VCaP (cell line): ENCODE data around the gene PRDM16.

Experiments
- H3K27ac ChIP-seq: fragments of 450-650 bp; 2 replicates; pipeline ENCODE4 v1.5.1; 2017
- TF ChIP-seq, protein P1 (sequence below): fragments of 450-650 bp; conservative IDR thresholded peaks from 2 replicates; pipeline ENCODE4 v1.5.1; 2017; ENCODE audit warnings: mild to moderate bottlenecking, moderate library complexity

Gene PRDM16

DNA sequence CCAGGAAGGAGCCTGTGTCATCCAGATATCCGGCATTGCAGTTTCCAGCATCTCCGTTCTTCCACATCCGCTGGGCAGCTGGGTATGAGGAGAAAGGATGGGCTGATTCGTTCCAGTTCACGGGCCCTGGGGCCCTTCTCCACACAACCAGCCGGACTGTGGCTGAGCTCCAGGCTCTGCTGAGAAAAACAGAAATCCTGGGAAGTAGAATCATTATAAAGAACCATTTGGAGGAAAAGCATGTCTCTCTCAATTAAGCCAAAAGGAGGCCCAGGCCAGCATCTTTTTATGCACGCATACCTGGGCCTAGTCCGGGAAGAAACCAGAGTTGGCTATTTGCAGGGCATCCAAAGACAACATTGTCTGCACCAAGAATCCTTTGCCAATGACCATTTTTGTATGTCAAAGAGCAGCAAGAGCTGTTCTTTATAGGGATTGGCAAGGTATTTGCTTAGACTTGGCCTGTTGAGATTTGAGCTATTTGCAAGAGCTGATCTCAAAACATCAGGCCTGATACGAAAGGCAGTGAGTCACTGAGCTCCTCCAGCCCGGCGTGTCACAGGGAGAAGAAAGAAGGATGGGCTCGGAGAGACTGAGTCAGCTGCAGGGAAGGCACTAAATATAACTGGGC lies 300.6 kb downstream of the PRDM16 start:
- TF ChIP-seq, protein P1, sequence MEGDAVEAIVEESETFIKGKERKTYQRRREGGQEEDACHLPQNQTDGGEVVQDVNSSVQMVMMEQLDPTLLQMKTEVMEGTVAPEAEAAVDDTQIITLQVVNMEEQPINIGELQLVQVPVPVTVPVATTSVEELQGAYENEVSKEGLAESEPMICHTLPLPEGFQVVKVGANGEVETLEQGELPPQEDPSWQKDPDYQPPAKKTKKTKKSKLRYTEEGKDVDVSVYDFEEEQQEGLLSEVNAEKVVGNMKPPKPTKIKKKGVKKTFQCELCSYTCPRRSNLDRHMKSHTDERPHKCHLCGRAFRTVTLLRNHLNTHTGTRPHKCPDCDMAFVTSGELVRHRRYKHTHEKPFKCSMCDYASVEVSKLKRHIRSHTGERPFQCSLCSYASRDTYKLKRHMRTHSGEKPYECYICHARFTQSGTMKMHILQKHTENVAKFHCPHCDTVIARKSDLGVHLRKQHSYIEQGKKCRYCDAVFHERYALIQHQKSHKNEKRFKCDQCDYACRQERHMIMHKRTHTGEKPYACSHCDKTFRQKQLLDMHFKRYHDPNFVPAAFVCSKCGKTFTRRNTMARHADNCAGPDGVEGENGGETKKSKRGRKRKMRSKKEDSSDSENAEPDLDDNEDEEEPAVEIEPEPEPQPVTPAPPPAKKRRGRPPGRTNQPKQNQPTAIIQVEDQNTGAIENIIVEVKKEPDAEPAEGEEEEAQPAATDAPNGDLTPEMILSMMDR, result no peak
- no peak overlapping the region for H3K27ac ChIP-seq

DNA sequence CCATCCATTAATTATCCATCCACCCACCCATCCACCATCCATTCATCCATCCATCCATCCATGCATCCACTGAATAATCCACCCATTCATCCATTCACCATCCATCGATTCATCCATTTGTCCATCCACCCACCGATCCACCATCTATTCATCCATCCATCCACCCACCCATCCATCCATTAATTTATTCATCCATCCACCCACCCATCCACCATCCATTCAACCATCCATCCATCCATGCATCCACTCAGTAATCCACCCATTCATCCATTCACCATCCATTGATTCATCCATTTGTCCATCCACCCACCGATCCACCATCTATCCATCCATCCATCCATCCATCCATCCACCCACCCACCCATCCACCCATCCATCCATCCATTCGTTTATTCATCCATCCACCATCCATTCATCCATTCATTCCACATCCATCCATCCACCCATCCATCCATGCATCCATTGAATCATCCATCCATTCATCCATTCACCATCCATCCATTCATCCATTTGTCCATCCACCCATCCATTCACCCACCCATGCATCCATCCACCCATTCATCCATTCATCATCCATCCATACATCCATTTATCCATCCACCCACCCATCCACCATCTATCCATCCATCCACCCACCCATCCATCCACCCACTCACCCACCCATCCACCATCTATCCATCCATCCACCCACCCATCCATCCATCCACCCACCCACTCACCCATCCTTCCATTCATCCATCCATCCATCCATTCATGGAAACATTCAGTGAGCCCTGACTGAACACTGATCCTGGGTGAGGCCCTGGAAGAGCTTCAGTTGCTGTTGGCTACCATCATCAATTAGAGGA lies 302.1 kb downstream of the PRDM16 start:
- TF ChIP-seq, protein P1, result no peak
- H3K27ac ChIP-seq, result no peak overlapping the region

DNA sequence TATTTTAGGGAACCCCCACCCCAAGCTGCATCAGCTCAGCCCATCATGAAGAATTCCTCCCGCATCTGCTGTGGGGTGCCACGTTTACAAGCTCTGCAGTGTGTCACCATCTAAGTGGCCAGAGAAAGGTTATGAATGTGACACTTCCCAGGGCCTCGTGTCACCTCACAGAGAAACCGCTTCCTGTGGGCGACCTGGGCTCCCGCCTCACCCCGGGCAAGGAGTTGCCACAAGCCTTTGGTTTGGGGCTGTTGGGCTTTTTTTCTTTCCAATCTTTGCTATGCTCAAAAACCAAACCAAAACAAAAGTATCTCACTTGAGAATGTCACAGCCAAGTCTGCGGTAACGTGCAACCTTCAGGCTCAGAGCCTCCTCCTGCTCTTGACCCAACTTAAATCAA lies 303.3 kb downstream of the PRDM16 start:
- TF ChIP-seq, protein P1, result no peak
- H3K27ac ChIP-seq, result no peak overlapping the region

DNA sequence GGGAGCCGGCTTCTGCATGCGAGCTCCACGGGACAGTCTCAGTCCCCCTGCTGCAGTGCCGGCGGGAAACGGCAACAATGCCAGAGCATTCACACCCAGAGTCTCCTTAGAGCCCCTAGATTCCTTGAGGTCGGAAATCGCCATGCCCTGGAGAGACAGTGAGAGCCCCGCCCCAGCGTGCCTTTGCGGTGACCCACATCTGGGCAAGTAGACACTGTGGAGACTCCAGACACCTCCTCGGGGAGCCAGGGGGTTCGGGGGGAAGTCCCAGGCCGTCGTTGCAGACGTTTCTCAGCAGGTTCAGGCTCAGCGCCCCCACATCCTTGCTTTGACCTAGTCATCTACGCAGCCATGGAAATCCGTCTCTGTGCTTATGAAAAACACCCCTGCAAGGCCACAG lies 304.2 kb downstream of the PRDM16 start:
- H3K27ac ChIP-seq, result no peak overlapping the region
- TF ChIP-seq, protein P1, result no peak

DNA sequence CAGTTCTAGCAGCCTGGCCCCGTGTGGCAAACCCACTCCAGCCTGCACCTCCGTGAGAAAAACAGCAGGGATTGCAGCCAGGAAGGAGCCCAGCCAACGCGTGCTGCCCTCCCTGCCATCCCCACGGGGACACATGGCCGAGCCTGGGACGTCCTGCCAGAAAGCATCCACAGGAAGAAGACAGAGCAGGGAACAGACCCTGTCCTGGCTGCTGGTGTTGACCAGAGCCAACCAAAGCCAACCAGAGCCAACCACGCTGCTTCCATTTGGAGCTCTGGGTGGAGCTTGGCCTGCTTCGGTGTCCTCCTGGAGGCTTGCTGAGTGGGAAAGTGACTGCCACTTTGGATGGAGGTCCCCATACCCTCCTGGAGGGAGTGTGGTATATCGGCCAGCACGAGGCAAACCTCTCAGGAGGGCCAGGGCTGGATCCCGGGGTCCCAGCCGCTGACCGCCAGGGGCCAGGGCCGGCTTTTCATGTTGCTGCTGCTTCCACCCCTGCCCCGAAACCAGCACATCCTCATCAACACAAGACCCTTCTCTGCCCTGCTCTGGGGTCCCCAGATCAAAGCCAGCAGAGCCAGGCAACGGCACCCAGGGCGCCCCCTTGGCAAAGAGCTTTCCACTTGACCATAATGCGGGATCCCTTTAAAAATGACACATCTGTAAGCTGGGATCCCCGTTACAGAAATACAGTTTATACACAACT lies 304.9 kb downstream of the PRDM16 start:
- H3K27ac ChIP-seq, result no peak overlapping the region
- TF ChIP-seq, protein P1, result no peak

DNA sequence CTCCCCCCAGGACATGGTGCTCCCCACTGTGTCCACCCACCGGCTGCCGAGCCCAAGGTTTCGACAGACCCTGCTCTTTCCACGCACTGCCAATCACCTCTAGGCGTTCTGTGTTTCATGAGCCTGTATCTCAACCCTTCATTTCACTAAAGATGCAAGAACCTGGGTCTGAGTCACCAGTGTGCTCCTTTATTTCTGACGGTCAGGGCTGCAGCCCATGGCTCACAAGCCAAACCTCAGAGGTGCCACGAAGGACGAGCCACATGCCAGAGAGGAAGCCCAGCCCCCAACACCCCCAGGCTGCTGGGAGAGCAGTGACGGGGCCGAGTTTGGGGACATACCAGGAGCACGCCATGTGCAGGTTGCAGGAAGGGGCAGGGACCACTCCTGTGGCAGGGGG lies 306.2 kb downstream of the PRDM16 start:
- TF ChIP-seq, protein P1, result no peak
- no peak overlapping the region for H3K27ac ChIP-seq

DNA sequence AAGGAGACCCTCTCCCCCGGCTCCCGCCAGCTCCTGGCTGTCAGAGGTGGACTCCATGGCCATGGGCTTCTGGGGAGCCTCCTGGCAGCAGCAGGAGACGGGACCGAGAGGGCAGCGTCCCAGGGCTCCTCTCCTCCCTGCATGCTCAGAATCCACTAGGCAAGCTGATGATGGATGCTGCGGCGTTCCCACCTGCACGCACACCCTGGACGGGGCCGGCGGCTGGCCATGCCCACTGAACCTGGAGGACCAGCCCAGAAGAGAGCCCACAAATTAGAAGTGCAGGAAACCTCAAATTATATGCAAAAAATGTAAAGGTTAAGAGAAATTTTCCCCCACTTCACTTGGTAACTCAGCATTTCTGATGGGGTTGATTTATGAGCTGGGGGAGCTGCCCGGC lies 308.2 kb downstream of the PRDM16 start:
- H3K27ac ChIP-seq, result no peak overlapping the region
- TF ChIP-seq, protein P1, result no peak
